LNCAP (cell line): ENCODE data around the gene NCLN.

Source experiments
- CTCF ChIP-seq: fragments of 450-650 bp; IDR thresholded peaks from 2 replicates; pipeline ENCODE4 v1.5.1; 2017; ENCODE audit warnings: mild to moderate bottlenecking

Gene NCLN

GRCh38 chr19:3229346-3229743 lies 43.6 kb downstream of the NCLN start:
- TF ChIP-seq CTCF, result no peak

GRCh38 chr19:3229888-3230496 lies 44.3 kb downstream of the NCLN start:
- no peak for TF ChIP-seq CTCF

GRCh38 chr19:3231288-3231687 lies 45.6 kb downstream of the NCLN start:
- TF ChIP-seq CTCF, result no peak

GRCh38 chr19:3233116-3233515 lies 47.4 kb downstream of the NCLN start:
- no peak for TF ChIP-seq CTCF

GRCh38 chr19:3233831-3234230 lies 48.1 kb downstream of the NCLN start:
- no peak for TF ChIP-seq CTCF

- TF ChIP-seq CTCF, result peak; percentile 18; the same call in 1 of the 2 replicates
Observed at GRCh38 chr19:3234800-3235199, 49.1 kb downstream of the NCLN start.

- TF ChIP-seq CTCF, result no peak
Observed at GRCh38 chr19:3236272-3236671, 50.5 kb downstream of the NCLN start.

- TF ChIP-seq CTCF, result no peak
Observed at GRCh38 chr19:3238066-3238561, 52.4 kb downstream of the NCLN start.
